Neural cell (in vitro differentiated cells): ENCODE results near the gene FHOD3. TPM values are rescaled to one million over a fixed set of nuclear protein-coding genes. Genes with fewer than 3 reads are reported as not detected.

ENCODE experiments used
- H2AFZ ChIP-seq: fragments of 200-600, 300-800 bp; sonication (generic), shearing (Covaris generic); 2 replicates; pipeline ENCODE4 v1.6.0; 2014; ENCODE audit warnings: low read depth, mild to moderate bottlenecking, antibody characterized with exemption, low read length, moderate library complexity
- H3F3A ChIP-seq: fragments of 200-600 bp; shearing (Covaris generic); 2 replicates; pipeline ENCODE4 v1.6.1; 2016; ENCODE audit warnings: mild to moderate bottlenecking, moderate library complexity, mixed read lengths, antibody characterized with exemption, low read length; ENCODE audit not compliant: insufficient read depth, poor library complexity, severe bottlenecking
- H3K27ac ChIP-seq: fragments of 200-600, 300-800 bp; sonication (generic), shearing (Covaris generic); 2 replicates; pipeline ENCODE4 v1.5.1; 2014; ENCODE audit warnings: mild to moderate bottlenecking, low read length, moderate library complexity
- H3K27me3 ChIP-seq: fragments of 300-800, 200-600 bp; sonication (generic), shearing (Covaris generic); 2 replicates; pipeline ENCODE4 v1.6.0; 2014; ENCODE audit warnings: mild to moderate bottlenecking, low read depth, low read length, moderate library complexity; ENCODE audit not compliant: insufficient read depth
- H3K36me3 ChIP-seq: fragments of 300-800, 200-600 bp; sonication (generic), shearing (Covaris generic); 2 replicates; pipeline ENCODE4 v1.5.1; 2014; ENCODE audit warnings: mild to moderate bottlenecking, antibody characterized with exemption, low read length, moderate library complexity; ENCODE audit not compliant: insufficient read depth
- H3K4me2 ChIP-seq: fragments of 300-800, 200-600 bp; sonication (generic), shearing (Covaris generic); 2 replicates; pipeline ENCODE4 v1.6.0; 2014; ENCODE audit warnings: mild to moderate bottlenecking, low read length
- H3K4me3 ChIP-seq: fragments of 300-800, 200-600 bp; sonication (generic), shearing (Covaris generic); 2 replicates; pipeline ENCODE4 v1.5.1; 2014; ENCODE audit warnings: mild to moderate bottlenecking, low read length, moderate library complexity
- H3K79me2 ChIP-seq: fragments of 200-600 bp; shearing (Covaris generic); replicated peaks from 2 replicates; pipeline ENCODE4 v1.6.0; 2014; ENCODE audit warnings: mild to moderate bottlenecking, low read length, moderate library complexity; ENCODE audit not compliant: insufficient read depth
- H3K9ac ChIP-seq: fragments of 300-800, 200-600 bp; sonication (generic), shearing (Covaris generic); 2 replicates; pipeline ENCODE4 v1.6.1; 2016; ENCODE audit warnings: mild to moderate bottlenecking, low read length, mixed read lengths
- H3K9me2 ChIP-seq: fragments of 200-600 bp; shearing (Covaris generic); 2 replicates; pipeline ENCODE4 v1.6.1; 2016; ENCODE audit warnings: mild to moderate bottlenecking, low read length, mixed read lengths; ENCODE audit not compliant: insufficient read depth
- H3K9me3 ChIP-seq: fragments of 200-600, 300-800 bp; sonication (generic), shearing (Covaris generic); 2 replicates; pipeline ENCODE4 v1.6.1; 2016; ENCODE audit warnings: mild to moderate bottlenecking, mixed run types, low read length, moderate library complexity, mixed read lengths
- H4K20me1 ChIP-seq: fragments of 200-600 bp; shearing (Covaris generic); 2 replicates; pipeline ENCODE4 v1.6.1; 2016; ENCODE audit warnings: mild to moderate bottlenecking, mixed run types; ENCODE audit not compliant: insufficient read depth
- CTCF ChIP-seq: fragments of 450-650 bp; IDR thresholded peaks from 2 replicates; pipeline ENCODE4 v1.5.1; 2014; ENCODE audit warnings: antibody characterized with exemption, mild to moderate bottlenecking, moderate library complexity; ENCODE audit not compliant: poor library complexity, severe bottlenecking
- EP300 ChIP-seq: fragments of 450-650 bp; conservative IDR thresholded peaks from 2 replicates; pipeline ENCODE4 v1.6.1; 2014; ENCODE audit warnings: antibody characterized with exemption, mild to moderate bottlenecking, moderate library complexity; ENCODE audit not compliant: poor library complexity, severe bottlenecking
- EZH2 ChIP-seq: fragments of 200-600, 300-800 bp; shearing (Covaris generic), sonication (generic); IDR thresholded peaks from 2 replicates; pipeline ENCODE4 v1.6.1; 2014; ENCODE audit warnings: antibody characterized with exemption, low read length, borderline replicate concordance, mild to moderate bottlenecking; ENCODE audit not compliant: insufficient read depth, poor library complexity, severe bottlenecking
- MXI1 ChIP-seq: fragments of 450-650 bp; conservative IDR thresholded peaks from 2 replicates; pipeline ENCODE4 v1.6.1; 2014; ENCODE audit warnings: antibody characterized with exemption, mild to moderate bottlenecking; ENCODE audit not compliant: poor library complexity, severe bottlenecking
- POLR2AphosphoS5 ChIP-seq: IDR thresholded peaks from 2 replicates; pipeline ENCODE4 v1.6.1; 2012
- RAD21 ChIP-seq: fragments of 450-650 bp; conservative IDR thresholded peaks from 2 replicates; pipeline ENCODE4 v1.6.1; 2014; ENCODE audit warnings: antibody characterized with exemption, mild to moderate bottlenecking, moderate library complexity
- REST ChIP-seq: IDR thresholded peaks from 2 replicates; pipeline ENCODE4 v1.6.1; 2012; ENCODE audit warnings: borderline replicate concordance
- SMC3 ChIP-seq: fragments of 450-650 bp; conservative IDR thresholded peaks from 2 replicates; pipeline ENCODE4 v1.6.1; 2014; ENCODE audit warnings: antibody characterized with exemption, mild to moderate bottlenecking, moderate library complexity; ENCODE audit not compliant: poor library complexity
- polyA plus RNA-seq: library from polyadenylated mRNA; depleted of rRNA; stranded (reverse); fragments of >200 nt; gene quantifications from 2 replicates; pipeline ENCODE4 v1.2.3, GENCODE V29; 2014

FHOD3 gene
- polyA plus RNA-seq, 1 donor from 2014 or later, result 19.4 TPM

GRCh38 chr18:36470896-36471295, 173.4 kb downstream of the FHOD3 start:
- H3K4me3 ChIP-seq, result no peak overlapping the region
- no peak overlapping the region for H3K9ac ChIP-seq
- no peaks in the 10 kb centered on the region for H3K36me3 ChIP-seq
- no peak overlapping the region for H3K27ac ChIP-seq
- H3K9me3 ChIP-seq, result no peaks in the 10 kb centered on the region
- no peaks in the 10 kb centered on the region for H3K9me2 ChIP-seq
- H2AFZ ChIP-seq, result no peak overlapping the region
- no peak overlapping the region for H3K4me2 ChIP-seq
- H3K79me2 ChIP-seq, result peaks cover 3% of the 10 kb centered on the region
- no peaks in the 10 kb centered on the region for H4K20me1 ChIP-seq
- H3K27me3 ChIP-seq, result no peaks in the 10 kb centered on the region
- H3F3A ChIP-seq, result no peaks in the 10 kb centered on the region
- TF ChIP-seq SMC3, result no peak
- no peak for TF ChIP-seq EP300
- no peak for TF ChIP-seq CTCF
- TF ChIP-seq POLR2AphosphoS5, result no peak
- no peak for TF ChIP-seq EZH2

GRCh38 chr18:36471393-36471792, 173.9 kb downstream of the FHOD3 start:
- Histone ChIP-seq H3K79me2 (peaks cover 3% of the 10 kb centered on the region), H3K4me2 (no peak overlapping the region)

More at GRCh38 chr18:36471393-36471792, 173.9 kb downstream of the FHOD3 start:
- H3K9me3 ChIP-seq, result no peaks in the 10 kb centered on the region
- H3K9me2 ChIP-seq, result no peaks in the 10 kb centered on the region
- no peaks in the 10 kb centered on the region for H4K20me1 ChIP-seq
- no peaks in the 10 kb centered on the region for H3F3A ChIP-seq
- H3K27me3 ChIP-seq, result no peaks in the 10 kb centered on the region
- TF ChIP-seq EZH2, result no peak
- TF ChIP-seq SMC3, result no peak
- no peak for TF ChIP-seq RAD21
- TF ChIP-seq POLR2AphosphoS5, result no peak
- no peak for TF ChIP-seq MXI1
- TF ChIP-seq REST, result no peak
- H3K4me3 ChIP-seq, result no peak overlapping the region
- no peak overlapping the region for H3K9ac ChIP-seq
- no peak overlapping the region for H3K27ac ChIP-seq
- no peak overlapping the region for H2AFZ ChIP-seq
- H3K36me3 ChIP-seq, result no peaks in the 10 kb centered on the region
